ENCODE data around the gene TRIM23. TPM values are rescaled to one million over a fixed set of nuclear protein-coding genes. Genes with fewer than 3 reads are reported as not detected.

Gene TRIM23
- polyA plus RNA-seq, 1 experiment = 13.8 TPM

DNA sequence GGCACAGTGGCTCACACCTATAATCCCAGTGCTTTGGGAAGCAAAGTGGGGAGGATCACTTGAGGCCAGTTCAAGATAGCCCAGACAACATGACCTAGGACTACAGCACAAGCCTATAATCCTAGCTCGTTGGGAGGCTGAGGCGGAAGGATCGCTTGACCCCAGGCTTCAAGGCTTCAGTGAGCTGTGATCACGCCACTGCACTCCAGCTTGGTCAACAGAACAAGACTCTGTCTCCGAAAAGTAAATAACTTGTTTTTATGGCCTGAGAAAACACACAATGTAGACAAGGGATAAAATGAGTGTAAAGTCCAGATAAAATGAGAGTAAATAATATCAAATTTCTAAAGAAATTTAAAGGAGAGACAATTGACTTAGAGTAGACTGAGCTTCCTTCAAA, 27.0 kb upstream of the TRIM23 start:
- ChIA-PET POLR2A (no interaction called here), CTCF (interaction anchor here (1.4 kb wide), 1 partner anchor 13 kb away, joined by 5 read pairs; no protein-coding TSS in a partner anchor)
- TF ChIP-seq, protein P1, sequence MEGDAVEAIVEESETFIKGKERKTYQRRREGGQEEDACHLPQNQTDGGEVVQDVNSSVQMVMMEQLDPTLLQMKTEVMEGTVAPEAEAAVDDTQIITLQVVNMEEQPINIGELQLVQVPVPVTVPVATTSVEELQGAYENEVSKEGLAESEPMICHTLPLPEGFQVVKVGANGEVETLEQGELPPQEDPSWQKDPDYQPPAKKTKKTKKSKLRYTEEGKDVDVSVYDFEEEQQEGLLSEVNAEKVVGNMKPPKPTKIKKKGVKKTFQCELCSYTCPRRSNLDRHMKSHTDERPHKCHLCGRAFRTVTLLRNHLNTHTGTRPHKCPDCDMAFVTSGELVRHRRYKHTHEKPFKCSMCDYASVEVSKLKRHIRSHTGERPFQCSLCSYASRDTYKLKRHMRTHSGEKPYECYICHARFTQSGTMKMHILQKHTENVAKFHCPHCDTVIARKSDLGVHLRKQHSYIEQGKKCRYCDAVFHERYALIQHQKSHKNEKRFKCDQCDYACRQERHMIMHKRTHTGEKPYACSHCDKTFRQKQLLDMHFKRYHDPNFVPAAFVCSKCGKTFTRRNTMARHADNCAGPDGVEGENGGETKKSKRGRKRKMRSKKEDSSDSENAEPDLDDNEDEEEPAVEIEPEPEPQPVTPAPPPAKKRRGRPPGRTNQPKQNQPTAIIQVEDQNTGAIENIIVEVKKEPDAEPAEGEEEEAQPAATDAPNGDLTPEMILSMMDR (IDR thresholded peaks at IDR 0.05; ENCODE audit: low read depth, low read length) = no peak
- no peak for DNase-seq (ENCODE audit: low read depth, low spot score)
- no peaks in the 10 kb centered on the region for H3K27me3 ChIP-seq (ENCODE audit: control insufficient read depth, insufficient read depth, low read length)
- no peaks in the 10 kb centered on the region for H3K9me3 ChIP-seq (ENCODE audit: control insufficient read depth, insufficient read depth, low read length)
- no peak overlapping the region for H3K27ac ChIP-seq (ENCODE audit: low read depth, low read length)
- H3K4me3 ChIP-seq (ENCODE audit: low read depth, low read length) = no peak overlapping the region

DNA sequence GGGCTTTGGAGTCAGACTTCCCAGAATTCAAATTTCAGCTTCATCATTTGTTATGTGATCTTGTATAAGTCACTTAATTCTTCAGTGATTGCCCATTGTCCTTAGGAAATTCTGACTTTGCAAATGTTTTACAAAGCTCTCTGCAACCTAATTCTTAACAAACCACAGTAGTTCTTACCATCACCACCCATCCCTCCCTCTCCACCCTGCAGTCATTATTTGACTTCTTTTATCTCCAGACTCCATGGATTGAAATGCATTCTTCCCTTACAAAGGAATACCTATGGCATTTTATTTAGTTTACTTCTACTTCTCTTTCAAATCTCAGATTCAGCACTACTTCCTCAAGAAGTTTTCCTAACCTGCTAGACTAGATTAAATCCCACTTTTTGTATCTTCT, 23.8 kb upstream of the TRIM23 start:
- no peak overlapping the region for H3K27ac ChIP-seq (ENCODE audit: low read depth, low read length)
- H3K27me3 ChIP-seq (ENCODE audit: control insufficient read depth, insufficient read depth, low read length) = no peaks in the 10 kb centered on the region
- H3K4me3 ChIP-seq (ENCODE audit: low read depth, low read length) = no peak overlapping the region
- TF ChIP-seq, protein P1 (IDR thresholded peaks at IDR 0.05; ENCODE audit: low read depth, low read length) = no peak
- ChIA-PET CTCF (no interaction called here), POLR2A (no interaction called here)
- DNase-seq (ENCODE audit: low read depth, low spot score) = no peak
- H3K9me3 ChIP-seq (ENCODE audit: control insufficient read depth, insufficient read depth, low read length) = no peaks in the 10 kb centered on the region

DNA sequence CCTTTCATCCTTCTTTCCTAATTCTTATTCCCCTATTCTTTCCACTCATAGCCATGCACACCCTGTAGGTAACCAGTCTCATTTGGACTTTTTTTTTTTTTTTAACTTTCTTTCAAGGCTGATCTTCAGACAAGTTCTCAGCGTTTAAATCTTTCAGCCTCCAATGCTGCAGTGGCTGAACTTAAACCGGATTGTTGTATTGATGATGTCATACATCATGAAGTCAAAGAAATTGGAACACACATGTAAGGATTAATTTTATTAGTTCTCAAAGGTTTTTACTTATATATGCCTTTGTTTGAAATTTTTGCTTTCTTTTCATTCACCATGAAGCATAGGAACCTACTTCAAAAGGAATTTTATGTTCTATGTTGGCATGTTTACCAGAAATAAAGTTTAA, 22.8 kb upstream of the TRIM23 start:
- Histone ChIP-seq H3K27me3 (ENCODE audit: control insufficient read depth, insufficient read depth, low read length) (no peaks in the 10 kb centered on the region), H3K9me3 (ENCODE audit: control insufficient read depth, insufficient read depth, low read length) (no peaks in the 10 kb centered on the region), H3K4me3 (ENCODE audit: low read depth, low read length) (no peak overlapping the region), H3K27ac (ENCODE audit: low read depth, low read length) (no peak overlapping the region)
- CTCF ChIA-PET = no interaction called here
- DNase-seq (ENCODE audit: low read depth, low spot score) = no peak
- TF ChIP-seq, protein P1 (IDR thresholded peaks at IDR 0.05; ENCODE audit: low read depth, low read length) = no peak
- POLR2A ChIA-PET = no interaction called here

DNA sequence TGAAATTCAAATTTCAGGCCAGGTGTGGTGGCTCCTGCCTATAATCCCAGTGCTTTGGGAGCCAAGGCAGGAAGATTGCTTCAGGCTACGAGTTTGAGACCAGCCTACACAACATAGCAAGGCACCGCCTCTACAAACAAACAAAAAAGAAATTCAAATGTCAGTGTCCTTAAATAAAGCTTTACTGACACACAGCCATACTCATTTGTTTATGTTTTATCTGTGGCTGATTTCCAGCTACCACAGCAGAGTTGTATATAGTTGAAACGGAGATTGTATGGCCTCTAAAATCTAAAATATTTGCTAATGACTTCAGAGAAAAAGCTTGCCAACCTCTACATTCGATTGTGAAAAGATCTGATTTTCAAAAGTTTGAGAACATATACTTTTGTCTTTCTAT, 16.1 kb upstream of the TRIM23 start:
- POLR2A ChIA-PET = interaction anchor here (0.6 kb wide), 1 partner anchor 512 kb away, joined by 4 read pairs; no protein-coding TSS in a partner anchor
- Histone ChIP-seq H3K27me3 (ENCODE audit: control insufficient read depth, insufficient read depth, low read length) (no peaks in the 10 kb centered on the region), H3K4me3 (ENCODE audit: low read depth, low read length) (no peak overlapping the region), H3K27ac (ENCODE audit: low read depth, low read length) (no peak overlapping the region), H3K9me3 (ENCODE audit: control insufficient read depth, insufficient read depth, low read length) (no peaks in the 10 kb centered on the region)
- CTCF ChIA-PET = no interaction called here
- TF ChIP-seq, protein P1 (IDR thresholded peaks at IDR 0.05; ENCODE audit: low read depth, low read length) = no peak
- DNase-seq (ENCODE audit: low read depth, low spot score) = peak; percentile 10

DNA sequence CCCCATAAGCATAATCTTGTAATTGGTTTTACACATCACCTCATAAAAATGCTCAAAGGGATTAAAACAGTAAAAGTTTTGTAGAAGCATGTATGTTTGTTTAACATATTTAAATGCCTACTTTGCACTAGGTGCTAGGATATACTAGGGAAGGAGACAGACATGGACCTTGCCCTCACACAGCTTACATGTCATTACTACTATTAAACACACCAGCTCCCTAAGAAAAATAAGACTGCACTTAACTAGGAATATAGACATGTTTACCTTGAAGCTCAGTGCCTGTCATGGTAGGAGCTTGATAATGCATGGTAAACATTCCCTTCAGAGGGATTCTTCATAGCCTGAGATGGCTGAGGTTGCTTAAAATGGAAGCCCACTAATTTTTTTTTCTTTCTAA, 6.8 kb upstream of the TRIM23 start:
- no peak overlapping the region for H3K4me3 ChIP-seq (ENCODE audit: low read depth, low read length)
- no peaks in the 10 kb centered on the region for H3K27me3 ChIP-seq (ENCODE audit: control insufficient read depth, insufficient read depth, low read length)
- POLR2A ChIA-PET = no interaction called here
- no peaks in the 10 kb centered on the region for H3K9me3 ChIP-seq (ENCODE audit: control insufficient read depth, insufficient read depth, low read length)
- no peak for DNase-seq (ENCODE audit: low read depth, low spot score)
- H3K27ac ChIP-seq (ENCODE audit: low read depth, low read length) = no peak overlapping the region
- TF ChIP-seq, protein P1 (IDR thresholded peaks at IDR 0.05; ENCODE audit: low read depth, low read length) = no peak
- CTCF ChIA-PET = no interaction called here
